CD8-positive, alpha-beta memory T cell (primary cell): ENCODE results near the gene SKP1. TPM values are rescaled to one million over a fixed set of nuclear protein-coding genes. Genes with fewer than 3 reads are reported as not detected.

Experiments
- CTCF ChIA-PET: fragments of 350-600 bp; sonication (Branson Sonifier 250); formaldehyde crosslinking; loops from one replicate; lab custom pipeline; 2021; ENCODE audit warnings: antibody characterized with exemption; lab: Charles Lee
- POLR2A ChIA-PET: fragments of 350-600 bp; sonication (Branson Sonifier 250); formaldehyde crosslinking; loops from one replicate; lab custom pipeline; 2021; ENCODE audit warnings: antibody characterized with exemption; lab: Charles Lee
- DNase-seq, 5 donors: peaks; one replicate each; pipeline versions ENCODE4 v3.0.0 to v3.0.0-alpha.2; 2020 to 2022; ENCODE audit warnings: mixed read lengths in 1 of 5
- H3K27ac ChIP-seq: one replicate; pipeline ENCODE4 v1.7.0; 2013; ENCODE audit warnings: low read depth, mild to moderate bottlenecking, low read length, moderate library complexity
- H3K27me3 ChIP-seq: 2 replicates; pipeline ENCODE4 v1.7.0; 2013; ENCODE audit warnings: low read length, mild to moderate bottlenecking; ENCODE audit not compliant: insufficient read depth, poor library complexity, severe bottlenecking
- H3K36me3 ChIP-seq: 2 replicates; pipeline ENCODE4 v1.7.0; 2013; ENCODE audit warnings: mild to moderate bottlenecking, low read length, moderate library complexity; ENCODE audit not compliant: insufficient read depth
- H3K4me1 ChIP-seq: 2 replicates; pipeline ENCODE4 v1.7.0; 2013; ENCODE audit warnings: mild to moderate bottlenecking, low read length, moderate library complexity; ENCODE audit not compliant: insufficient read depth
- H3K4me3 ChIP-seq: 2 replicates; pipeline ENCODE4 v1.7.0; 2013; ENCODE audit warnings: mild to moderate bottlenecking, low read length
- H3K9me3 ChIP-seq: 2 replicates; pipeline ENCODE4 v1.7.0; 2013; ENCODE audit warnings: mild to moderate bottlenecking, low read length
- H3K27ac Mint-ChIP-seq, 8 donors: one replicate each; pipeline ENCODE4 v1.8.0; 2020 to 2021; ENCODE audit warnings: mixed read lengths in 8 of 8, mild to moderate bottlenecking in 6 of 8, inconsistent platforms in 3 of 8, moderate library complexity in 3 of 8
- H3K27me3 Mint-ChIP-seq, 2 donors: one replicate each; pipeline ENCODE4 v1.8.0; 2020 to 2021; ENCODE audit warnings: mixed read lengths in 2 of 2, mild to moderate bottlenecking in 1 of 2, moderate library complexity in 1 of 2
- H3K36me3 Mint-ChIP-seq, 3 donors: one replicate each; pipeline ENCODE4 v1.8.0; 2020 to 2021; ENCODE audit warnings: mixed read lengths in 3 of 3, inconsistent platforms in 1 of 3, mild to moderate bottlenecking in 1 of 3
- H3K4me1 Mint-ChIP-seq, 3 donors: one replicate each; pipeline ENCODE4 v1.8.0; 2020 to 2021; ENCODE audit warnings: mixed read lengths in 3 of 3, inconsistent platforms in 1 of 3, mild to moderate bottlenecking in 1 of 3
- H3K4me3 Mint-ChIP-seq, 7 donors: one replicate each; pipeline ENCODE4 v1.8.0; 2020 to 2021; ENCODE audit warnings: mixed read lengths in 7 of 7, mild to moderate bottlenecking in 6 of 7, moderate library complexity in 4 of 7, inconsistent platforms in 2 of 7
- H3K9me3 Mint-ChIP-seq, 5 donors: one replicate each; pipeline ENCODE4 v1.8.0; 2020 to 2022; ENCODE audit warnings: mixed read lengths in 5 of 5, mild to moderate bottlenecking in 3 of 5, moderate library complexity in 2 of 5, inconsistent platforms in 1 of 5
- polyA plus RNA-seq: library from polyadenylated mRNA; unstranded; fragments of 300-500 nt; fragmentation: Illumina TruSeq; gene quantifications from one replicate; pipeline ENCODE4 v1.2.3, GENCODE V29; 2021
- total RNA-seq, 2 experiments: library from RNA; stranded (reverse); gene quantifications; one replicate each; pipeline ENCODE4 v1.2.3, GENCODE V29; 2021

SKP1 gene
- total and polyA plus RNA-seq, 3 experiments from 2014 or later: 264 to 1,187 (median 280) TPM

DNA sequence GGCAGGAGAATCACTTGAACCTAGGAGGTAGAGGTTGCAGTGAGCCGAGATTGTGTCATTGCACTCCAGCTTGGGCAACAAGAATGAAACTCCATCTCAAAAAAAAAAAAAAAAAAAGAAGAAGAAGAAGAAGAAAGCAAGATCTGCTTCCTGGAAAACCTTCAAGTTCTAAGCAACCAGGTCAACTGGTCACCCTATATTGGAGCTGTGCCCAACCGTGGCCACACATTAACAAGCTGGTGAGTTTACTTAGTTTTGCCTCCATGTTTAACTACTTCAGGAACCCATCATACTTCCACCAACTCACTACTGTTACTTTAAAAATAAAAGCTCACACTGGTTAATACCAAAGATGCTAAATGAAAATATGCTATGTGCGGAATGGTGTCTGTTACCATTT lies 12.3 kb upstream of the SKP1 start:
- no peak overlapping the region for H3K27ac ChIP-seq
- Mint-ChIP-seq H3K36me3 (peaks cover 0 to 2% (median 2%) of the 10 kb centered on the region in 3 donors), H3K27me3 (peaks cover 0 to 1% of the 10 kb centered on the region in 2 donors), H3K4me3 (no peak overlapping the region), H3K4me1 (no peaks in the 10 kb centered on the region), H3K9me3 (no peaks in the 10 kb centered on the region), H3K27ac (no peak overlapping the region)
- ChIA-PET CTCF (interaction anchor here (1.7 kb wide), 1 partner anchor 100 kb away, joined by 5 read pairs; no protein-coding TSS in a partner anchor), POLR2A (interaction anchor here (0.6 kb wide), 1 partner anchor 1230 kb away, joined by 3 read pairs; no protein-coding TSS in a partner anchor)
- no peaks in the 10 kb centered on the region for H3K4me1 ChIP-seq
- DNase-seq: no peak
- no peaks in the 10 kb centered on the region for H3K9me3 ChIP-seq
- H3K4me3 ChIP-seq: no peak overlapping the region
- H3K27me3 ChIP-seq: no peaks in the 10 kb centered on the region
- no peaks in the 10 kb centered on the region for H3K36me3 ChIP-seq

- H3K36me3 ChIP-seq: no peaks in the 10 kb centered on the region
- Mint-ChIP-seq H3K27me3 (peaks cover 0 to 1% of the 10 kb centered on the region in 2 donors), H3K9me3 (no peaks in the 10 kb centered on the region), H3K4me3 (no peak overlapping the region), H3K4me1 (no peaks in the 10 kb centered on the region), H3K27ac (no peak overlapping the region), H3K36me3 (peaks cover 0 to 2% (median 0%) of the 10 kb centered on the region in 3 donors)
- H3K27me3 ChIP-seq: no peaks in the 10 kb centered on the region
- H3K4me1 ChIP-seq: no peaks in the 10 kb centered on the region
- H3K9me3 ChIP-seq: no peaks in the 10 kb centered on the region
- no peak overlapping the region for H3K4me3 ChIP-seq
- DNase-seq: no peak
- no peak overlapping the region for H3K27ac ChIP-seq
- CTCF ChIA-PET: interaction anchor here (0.5 to 1.2 kb wide), 2 partner anchors 51 to 149 kb away, joined by 3 read pairs; no protein-coding TSS in a partner anchor
- POLR2A ChIA-PET: no interaction called here
These were observed 11.3 kb upstream of the SKP1 start for GRCh38 chr5:134188092-134188491.

GRCh38 chr5:134184155-134185135 lies 7.7 kb upstream of the SKP1 start:
- ChIA-PET CTCF (interaction anchor here (0.7 to 6.1 kb wide), 20 partner anchors 9 to 188 kb away, joined by 3 to 70 read pairs (median 5); partner anchors contain the start of gene PPP2CA), POLR2A (interaction anchor here (0.5 to 0.6 kb wide), 2 partner anchors 7 to 25 kb away, joined by 3 to 4 read pairs; no protein-coding TSS in a partner anchor)

DNA sequence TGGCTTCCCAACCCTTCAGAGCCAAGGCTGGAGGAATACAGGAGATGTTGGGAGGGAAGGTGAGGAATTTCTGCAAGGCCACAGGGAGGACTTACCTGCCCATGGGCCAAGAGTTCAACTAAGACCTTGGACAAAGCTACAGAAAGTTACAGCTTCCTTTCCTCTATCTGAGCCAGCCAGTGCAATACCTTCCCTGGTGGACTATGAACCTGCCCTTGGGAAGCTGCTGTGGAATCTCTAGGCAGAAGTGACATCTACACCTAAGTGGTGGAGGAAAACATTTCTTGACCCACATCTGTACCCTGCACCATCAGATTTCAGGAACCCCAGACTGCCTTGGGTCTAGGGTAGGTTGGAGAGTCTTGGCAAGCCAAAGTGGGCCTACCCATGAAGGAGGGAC lies 6.7 kb upstream of the SKP1 start:
- peaks cover 0 to 1% of the 10 kb centered on the region in 2 donors for H3K27me3 Mint-ChIP-seq
- Histone ChIP-seq H3K4me1 (no peaks in the 10 kb centered on the region), H3K27ac (no peak overlapping the region), H3K9me3 (no peaks in the 10 kb centered on the region), H3K4me3 (no peak overlapping the region), H3K27me3 (no peaks in the 10 kb centered on the region), H3K36me3 (no peaks in the 10 kb centered on the region)
- peaks cover 0 to 2% (median 0%) of the 10 kb centered on the region in 3 donors for H3K36me3 Mint-ChIP-seq
- ChIA-PET POLR2A (interaction anchor here (0.9 to 1.0 kb wide), 2 partner anchors 10 to 43 kb away, joined by 3 to 6 read pairs; partner anchors contain the start of gene PPP2CA), CTCF (interaction anchor here (0.7 to 6.1 kb wide), 20 partner anchors 11 to 407 kb away, joined by 3 to 70 read pairs (median 4); partner anchors contain the start of gene PPP2CA)
- H3K9me3 Mint-ChIP-seq: no peaks in the 10 kb centered on the region
- H3K27ac Mint-ChIP-seq: no peak overlapping the region
- H3K4me3 Mint-ChIP-seq: no peak overlapping the region
- H3K4me1 Mint-ChIP-seq: no peaks in the 10 kb centered on the region
- no peak for DNase-seq

More at GRCh38 chr5:134184155-134185135, 7.7 kb upstream of the SKP1 start:
- Histone ChIP-seq H3K9me3 (no peaks in the 10 kb centered on the region), H3K4me3 (no peak overlapping the region), H3K27ac (no peak overlapping the region), H3K4me1 (no peaks in the 10 kb centered on the region), H3K36me3 (no peaks in the 10 kb centered on the region), H3K27me3 (no peaks in the 10 kb centered on the region)
- DNase-seq: peak; percentile 64 to 85 (median 68)
- Mint-ChIP-seq H3K27ac (peak overlapping the region in 2 of 8 donors; percentile 22 to 29), H3K4me3 (peak overlapping the region in 1 of 7 donors; percentile 43), H3K36me3 (peaks cover 0 to 2% (median 0%) of the 10 kb centered on the region in 3 donors), H3K4me1 (no peaks in the 10 kb centered on the region), H3K27me3 (peaks cover 0 to 1% of the 10 kb centered on the region in 2 donors), H3K9me3 (no peaks in the 10 kb centered on the region)

DNA sequence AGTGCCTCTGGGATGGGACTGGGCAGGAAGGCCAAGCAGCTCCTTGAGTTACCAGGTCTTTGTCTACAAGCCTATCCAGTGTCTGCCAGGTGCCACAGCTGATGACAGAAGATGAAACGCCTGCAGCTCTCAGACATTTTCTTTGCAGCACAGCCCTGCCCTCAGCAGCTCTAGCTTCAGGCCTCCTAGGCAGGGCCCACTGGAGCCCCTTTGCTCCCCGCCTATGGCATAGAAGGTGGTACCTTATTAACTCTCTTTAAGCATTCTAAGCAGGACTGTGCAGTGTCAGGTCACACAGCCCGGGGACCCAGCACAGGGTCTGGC lies 1.3 kb upstream of the SKP1 start:
- no peak overlapping the region for H3K4me3 ChIP-seq
- CTCF ChIA-PET: interaction anchor here (1.0 to 2.7 kb wide), 3 partner anchors 112 to 198 kb away, joined by 3 to 11 read pairs (median 5); no protein-coding TSS in a partner anchor
- no peak for DNase-seq
- H3K4me3 Mint-ChIP-seq: peak overlapping the region; percentile 97 to 100 (median 98)
- H3K4me1 ChIP-seq: peaks cover 22% of the 10 kb centered on the region
- peak overlapping the region in 5 of 8 donors; percentile 17 to 99 (median 54) for H3K27ac Mint-ChIP-seq
- H3K36me3 Mint-ChIP-seq: peaks cover 0 to 24% (median 3%) of the 10 kb centered on the region in 3 donors
- H3K27me3 Mint-ChIP-seq: peaks cover 0 to 1% of the 10 kb centered on the region in 2 donors
- no peak overlapping the region for H3K27ac ChIP-seq
- POLR2A ChIA-PET: interaction anchor here (1.1 to 2.9 kb wide), 3 partner anchors 48 to 133 kb away, joined by 3 to 41 read pairs (median 3); partner anchors contain the start of gene PPP2CA
- no peaks in the 10 kb centered on the region for H3K36me3 ChIP-seq
- peaks cover 23 to 34% (median 29%) of the 10 kb centered on the region in 3 donors for H3K4me1 Mint-ChIP-seq
- no peaks in the 10 kb centered on the region for H3K27me3 ChIP-seq
- no peaks in the 10 kb centered on the region for H3K9me3 ChIP-seq
- H3K9me3 Mint-ChIP-seq: no peaks in the 10 kb centered on the region

- H3K27me3 ChIP-seq: no peaks in the 10 kb centered on the region
- Mint-ChIP-seq H3K4me1 (peaks cover 23 to 35% (median 30%) of the 10 kb centered on the region in 3 donors), H3K27ac (peak overlapping the region; percentile 94 to 99 (median 98)), H3K9me3 (no peaks in the 10 kb centered on the region), H3K36me3 (peaks cover 0 to 27% (median 3%) of the 10 kb centered on the region in 3 donors), H3K4me3 (peak overlapping the region; percentile 97 to 100 (median 98)), H3K27me3 (peaks cover 0 to 1% of the 10 kb centered on the region in 2 donors)
- peaks cover under 1% of the 10 kb centered on the region for H3K36me3 ChIP-seq
- DNase-seq: no peak
- H3K27ac ChIP-seq: peak overlapping the region; percentile 97
- CTCF ChIA-PET: interaction anchor here (1.0 to 2.7 kb wide), 5 partner anchors 48 to 198 kb away, joined by 3 to 11 read pairs (median 5); no protein-coding TSS in a partner anchor
- POLR2A ChIA-PET: interaction anchor here (0.5 to 2.9 kb wide), 19 partner anchors 8 to 1681 kb away, joined by 3 to 41 read pairs (median 3); partner anchors contain the start of genes CAMLG, PPP2CA, UBE2B and VDAC1
- peaks cover 22% of the 10 kb centered on the region for H3K4me1 ChIP-seq
- H3K4me3 ChIP-seq: peak overlapping the region; percentile 86
- no peaks in the 10 kb centered on the region for H3K9me3 ChIP-seq
These were observed 782 bp upstream of the SKP1 start for GRCh38 chr5:134177369-134178095.
